Gastroesophageal sphincter (tissue), 3 donors: ENCODE results near the gene SPTBN2.

ENCODE experiments used
- POLR2A ChIP-seq, 2 donors: fragments of 450-650 bp; IDR thresholded peaks; one replicate each; pipeline ENCODE4 v1.6.1; 2017; ENCODE audit warnings: antibody characterized with exemption in 2 of 2, mild to moderate bottlenecking in 2 of 2, moderate library complexity in 1 of 2
- POLR2AphosphoS5 ChIP-seq: sonication (generic); formaldehyde crosslinking; IDR thresholded peaks from one replicate; pipeline ENCODE4 v1.6.1; 2017; ENCODE audit warnings: antibody characterized with exemption
- TF ChIP-seq, protein P1 (sequence below), 4 experiments: fragments of 200-600 bp in 2 of 4; fragments of 450-650 bp in 2 of 4; sonication (generic) in 1 of 4; IDR thresholded peaks; one replicate each; pipeline ENCODE4 v1.5.1; 2017 to 2019; ENCODE audit warnings: antibody characterized with exemption in 4 of 4, mild to moderate bottlenecking in 2 of 4, moderate library complexity in 2 of 4

DNA sequence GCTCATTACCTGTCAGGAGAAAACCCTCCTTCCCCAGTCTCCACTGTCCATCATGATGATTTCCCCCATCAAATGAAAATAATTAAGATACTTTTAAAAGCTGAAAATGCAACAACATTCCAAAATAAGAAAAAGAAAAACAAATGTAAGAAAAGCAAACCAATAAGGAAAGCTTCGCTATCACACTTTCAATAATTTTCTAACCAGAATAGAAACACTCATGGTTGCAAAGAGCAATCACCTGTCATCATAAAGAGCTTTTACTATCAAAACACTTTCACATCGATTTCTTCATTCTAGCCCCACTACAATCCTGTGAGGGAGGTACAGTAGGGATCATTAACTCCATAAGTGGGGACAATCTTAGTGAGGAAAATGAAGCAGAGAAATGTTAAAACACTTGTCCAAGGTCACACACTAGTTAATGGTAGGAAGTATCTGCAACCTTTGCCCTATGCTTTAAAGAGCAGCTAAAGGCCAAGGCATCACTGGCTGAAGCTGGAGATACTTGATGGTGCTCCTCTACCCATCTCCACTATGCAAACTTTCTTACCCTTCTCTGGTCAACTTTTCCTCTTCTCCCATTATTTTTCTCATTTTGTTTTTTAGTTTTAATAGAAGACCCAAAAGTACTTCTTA lies 53.9 kb downstream of the SPTBN2 start:
- TF ChIP-seq POLR2A (IDR thresholded peaks at IDR 0.05) (no peak), POLR2AphosphoS5 (no peak)
- TF ChIP-seq, protein P1, sequence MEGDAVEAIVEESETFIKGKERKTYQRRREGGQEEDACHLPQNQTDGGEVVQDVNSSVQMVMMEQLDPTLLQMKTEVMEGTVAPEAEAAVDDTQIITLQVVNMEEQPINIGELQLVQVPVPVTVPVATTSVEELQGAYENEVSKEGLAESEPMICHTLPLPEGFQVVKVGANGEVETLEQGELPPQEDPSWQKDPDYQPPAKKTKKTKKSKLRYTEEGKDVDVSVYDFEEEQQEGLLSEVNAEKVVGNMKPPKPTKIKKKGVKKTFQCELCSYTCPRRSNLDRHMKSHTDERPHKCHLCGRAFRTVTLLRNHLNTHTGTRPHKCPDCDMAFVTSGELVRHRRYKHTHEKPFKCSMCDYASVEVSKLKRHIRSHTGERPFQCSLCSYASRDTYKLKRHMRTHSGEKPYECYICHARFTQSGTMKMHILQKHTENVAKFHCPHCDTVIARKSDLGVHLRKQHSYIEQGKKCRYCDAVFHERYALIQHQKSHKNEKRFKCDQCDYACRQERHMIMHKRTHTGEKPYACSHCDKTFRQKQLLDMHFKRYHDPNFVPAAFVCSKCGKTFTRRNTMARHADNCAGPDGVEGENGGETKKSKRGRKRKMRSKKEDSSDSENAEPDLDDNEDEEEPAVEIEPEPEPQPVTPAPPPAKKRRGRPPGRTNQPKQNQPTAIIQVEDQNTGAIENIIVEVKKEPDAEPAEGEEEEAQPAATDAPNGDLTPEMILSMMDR (IDR thresholded peaks at IDR 0.05) = no peak
